Lower leg skin (tissue), 4 donors: ENCODE data around the gene PCDHGB2. TPM values are rescaled to one million over a fixed set of nuclear protein-coding genes. Genes with fewer than 3 reads are reported as not detected.

Experiments used
- DNase-seq, 2 donors: peaks; one replicate each; pipeline ENCODE4 v3.0.0-alpha.2; 2019; ENCODE audit warnings: low spot score in 2 of 2
- H3K4me3 ChIP-seq: fragments of 200-600 bp; sonication (generic); 2 replicates; pipeline ENCODE4 v1.5.1; 2017; ENCODE audit warnings: mild to moderate bottlenecking, low read depth; ENCODE audit not compliant: poor library complexity, severe bottlenecking
- CTCF ChIP-seq, 3 donors: fragments of 450-650 bp; IDR thresholded peaks; one replicate each; pipeline ENCODE4 v1.5.1; 2016; ENCODE audit warnings: antibody characterized with exemption in 3 of 3, mild to moderate bottlenecking in 3 of 3, moderate library complexity in 2 of 3
- POLR2A ChIP-seq, 2 donors: fragments of 450-650 bp; IDR thresholded peaks; one replicate each; pipeline ENCODE4 v1.6.1; 2016 to 2017; ENCODE audit warnings: antibody characterized with exemption in 2 of 2, mild to moderate bottlenecking in 1 of 2, moderate library complexity in 1 of 2
- WGBS, 2 donors: methylation state at CpG; one replicate each; pipeline ENCODE4 v1.1.5; 2018; 5-methylcytosine and 5-hydroxymethylcytosine counted together
- intact Hi-C: fragments of 100-400 bp; cut with DNase I; formaldehyde crosslinking; loops from one replicate; pipeline ENCODE4 v1.15.0; 2023; ENCODE audit warnings: low total_unique reads
- total RNA-seq, 4 donors: library from RNA; depleted of rRNA; stranded (reverse); fragments of >200 nt; gene quantifications; one replicate each; pipeline ENCODE4 v1.1.0, GENCODE V29; 2016

The PCDHGB2 gene
- total RNA-seq, 4 donors from 2014 or later: 2.1 to 4.0 (median 2.6) TPM

GRCh38 chr5:141356950-141357349, 2.8 kb upstream of the PCDHGB2 start:
- DNase-seq: no peak
- H3K4me3 ChIP-seq: no peak overlapping the region
- intact Hi-C loops: no loop called here
- TF ChIP-seq CTCF (IDR thresholded peaks at IDR 0.05) (no peak), POLR2A (IDR thresholded peaks at IDR 0.05) (no peak)
- WGBS, 2 donors: 40 to 49% methylated on average over 11 to 15 of the region's 19 CpGs

DNA sequence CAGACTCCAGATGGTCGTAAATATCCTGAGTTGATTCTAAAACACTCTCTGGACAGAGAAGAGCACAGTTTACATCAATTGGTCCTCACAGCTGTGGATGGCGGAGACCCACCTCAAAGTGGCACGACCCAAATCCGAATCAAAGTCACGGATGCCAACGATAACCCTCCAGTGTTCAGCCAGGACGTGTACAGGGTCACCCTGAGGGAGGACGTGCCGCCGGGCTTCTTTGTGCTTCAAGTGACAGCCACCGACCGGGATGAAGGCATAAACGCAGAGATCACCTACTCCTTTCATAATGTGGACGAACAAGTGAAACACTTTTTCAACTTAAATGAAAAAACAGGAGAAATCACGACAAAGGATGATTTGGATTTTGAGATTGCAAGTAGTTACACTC, 891 bp downstream of the PCDHGB2 start:
- WGBS, 2 donors: 31 to 44% methylated on average over 15 of the region's 15 CpGs
- intact Hi-C loops: no loop called here
- no peak for DNase-seq

DNA sequence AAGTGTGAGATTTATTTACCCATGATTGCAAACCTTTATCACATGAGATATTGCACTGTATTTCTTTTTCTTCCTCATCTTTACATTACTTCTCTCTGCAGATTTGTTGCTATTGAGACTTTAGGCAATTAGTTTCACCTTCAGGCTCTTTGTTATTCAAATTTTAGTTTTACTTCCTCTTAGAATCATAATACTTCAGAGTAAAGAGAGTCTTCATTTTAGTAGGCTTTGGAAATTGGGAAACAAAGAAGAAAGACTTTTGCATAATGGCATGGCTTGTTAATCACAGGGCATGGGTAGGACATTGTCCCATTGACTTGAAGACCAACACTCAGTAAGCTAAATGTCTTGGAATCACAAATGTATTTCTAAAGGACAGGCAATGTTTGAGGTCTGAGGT, 2.9 kb downstream of the PCDHGB2 start:
- no peak for DNase-seq
- no peak for TF ChIP-seq CTCF (IDR thresholded peaks at IDR 0.05)
- no peak for TF ChIP-seq POLR2A (IDR thresholded peaks at IDR 0.05)
- no peak overlapping the region for H3K4me3 ChIP-seq
- intact Hi-C loops: no loop called here

More for the DNA sequence above, 891 bp downstream of the PCDHGB2 start:
- TF ChIP-seq POLR2A (IDR thresholded peaks at IDR 0.05) (no peak), CTCF (IDR thresholded peaks at IDR 0.05) (no peak)
- no peak overlapping the region for H3K4me3 ChIP-seq

DNA sequence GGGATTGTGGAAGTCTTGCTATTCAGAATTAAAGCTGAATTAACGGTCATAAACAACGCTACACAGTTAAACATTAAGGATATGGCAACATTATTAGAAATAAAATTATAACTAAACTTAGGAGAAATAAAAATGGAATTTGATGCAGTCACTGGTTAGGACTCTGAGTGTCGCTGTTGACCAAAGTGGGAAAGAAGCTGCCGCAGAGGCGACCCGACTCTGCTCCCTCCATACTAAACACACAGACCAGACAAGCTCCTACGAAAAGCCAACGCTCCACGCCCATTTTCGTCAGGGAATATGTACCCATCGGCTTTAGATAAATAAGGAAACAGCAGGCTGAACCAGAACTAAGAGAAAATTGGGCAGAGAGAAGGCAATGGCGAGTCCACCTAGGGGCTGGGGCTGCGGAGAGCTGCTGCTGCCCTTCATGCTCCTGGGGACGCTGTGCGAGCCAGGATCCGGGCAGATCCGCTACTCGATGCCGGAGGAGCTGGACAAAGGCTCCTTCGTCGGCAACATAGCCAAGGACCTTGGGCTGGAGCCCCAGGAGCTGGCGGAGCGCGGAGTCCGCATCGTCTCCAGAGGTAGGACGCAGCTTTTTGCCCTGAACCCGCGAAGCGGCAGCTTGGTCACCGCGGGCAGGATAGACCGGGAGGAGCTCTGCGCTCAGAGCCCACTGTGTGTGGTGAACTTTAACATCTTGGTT, 4.3 kb downstream of the PCDHGB2 start, which contains the start of gene PCDHGA5:
Gene PCDHGA5, plus strand, starts transcription at position 211 of the 709 bp plus-strand sequence. Its CDS starts 169 bp downstream, at position 380.
- no peak within 1 kb of the TSS for H3K4me3 ChIP-seq
- peak in 1 of 2 donors; percentile 74 for DNase-seq
- intact Hi-C loops: no loop called here
- TF ChIP-seq CTCF (IDR thresholded peaks at IDR 0.05): no peak
- WGBS, 2 donors: 14 to 17% methylated on average over 28 to 34 of the region's 34 CpGs

- no peak for DNase-seq
- H3K4me3 ChIP-seq: no peak overlapping the region
- TF ChIP-seq CTCF (IDR thresholded peaks at IDR 0.05) (no peak), POLR2A (IDR thresholded peaks at IDR 0.05) (no peak)
- intact Hi-C loops: no loop called here
- 24 to 44% methylated on average over 31 to 44 of the region's 46 CpGs for WGBS, 2 donors
These were observed 6.5 kb downstream of the PCDHGB2 start for GRCh38 chr5:141366016-141366896.
